Spleen (tissue), 7 donors: ENCODE data around the gene SH3RF1.

Experiments
- CTCF ChIP-seq, 11 experiments: fragments of 200-600 bp in 7 of 11; fragments of 450-650 bp in 4 of 11; sonication (generic) in 4 of 11; IDR thresholded peaks in 8 of 11; conservative IDR thresholded peaks in 3 of 11; 1 replicate in 7 of 11; 2 replicates in 4 of 11; pipeline versions ENCODE4 v1.4.0 to v1.8.0; 2016 to 2021; ENCODE audit warnings: antibody characterized with exemption in 11 of 11, inconsistent platforms in 4 of 11, mild to moderate bottlenecking in 1 of 11
- POLR2A ChIP-seq, 3 donors: fragments of 450-650 bp; IDR thresholded peaks; one replicate each; pipeline ENCODE4 v1.5.1; 2017; ENCODE audit warnings: antibody characterized with exemption in 3 of 3, mild to moderate bottlenecking in 1 of 3
- donor health status: DM: no; HTN: no; CAD: no; lungs with moderate emphysema.
- donor health status: DM: no; HTN: no; CAD: no.
- donor health status: DM: no; HTN: no; CAD: no.

- no peak for TF ChIP-seq POLR2A (IDR thresholded peaks at IDR 0.05)
- no peak for TF ChIP-seq CTCF (IDR thresholded peaks at IDR 0.05 in 8 of 11, conservative IDR thresholded peaks at IDR 0.05 in 3 of 11)
These were observed 222.8 kb downstream of the SH3RF1 start for GRCh38 chr4:169047956-169048355.
